Osteocyte (in vitro differentiated cells): ENCODE data around the gene MED10. TPM values are rescaled to one million over a fixed set of nuclear protein-coding genes. Genes with fewer than 3 reads are reported as not detected.

Experiments
- DNase-seq: peaks from one replicate; pipeline ENCODE4 v3.0.0; 2021; ENCODE audit warnings: mixed read lengths; ENCODE audit not compliant: unreplicated experiment; ENCODE audit errors: extremely low spot score
- H3K27ac Mint-ChIP-seq: one replicate; pipeline ENCODE4 v1.8.0; 2021; ENCODE audit warnings: mild to moderate bottlenecking, mixed read lengths; ENCODE audit not compliant: unreplicated experiment
- H3K27me3 Mint-ChIP-seq: one replicate; pipeline ENCODE4 v1.8.0; 2021; ENCODE audit warnings: mixed read lengths; ENCODE audit not compliant: unreplicated experiment
- H3K36me3 Mint-ChIP-seq: one replicate; pipeline ENCODE4 v1.8.0; 2021; ENCODE audit warnings: mixed read lengths; ENCODE audit not compliant: unreplicated experiment
- H3K4me1 Mint-ChIP-seq: one replicate; pipeline ENCODE4 v1.8.0; 2021; ENCODE audit warnings: mixed read lengths; ENCODE audit not compliant: unreplicated experiment
- H3K4me3 Mint-ChIP-seq: one replicate; pipeline ENCODE4 v1.8.0; 2021; ENCODE audit warnings: mild to moderate bottlenecking, moderate library complexity, mixed read lengths; ENCODE audit not compliant: unreplicated experiment
- H3K9me3 Mint-ChIP-seq: one replicate; pipeline ENCODE4 v1.8.0; 2021; ENCODE audit warnings: mixed read lengths; ENCODE audit not compliant: unreplicated experiment
- CTCF ChIP-seq: fragments of 200-600 bp; sonication (generic); IDR thresholded peaks from 2 replicates; pipeline ENCODE4 v1.5.0; 2021; ENCODE audit warnings: antibody characterized with exemption, mild to moderate bottlenecking, moderate library complexity
- total RNA-seq: library from RNA; stranded (reverse); gene quantifications from 2 replicates; pipeline ENCODE4 v1.2.1, GENCODE V29; 2021

The MED10 gene
- total RNA-seq, 1 donor from 2014 or later = 28.2 TPM

- no peak for DNase-seq
- no peaks in the 10 kb centered on the region for H3K9me3 Mint-ChIP-seq
- no peaks in the 10 kb centered on the region for H3K4me1 Mint-ChIP-seq
- TF ChIP-seq CTCF = no peak
- no peaks in the 10 kb centered on the region for H3K36me3 Mint-ChIP-seq
- no peaks in the 10 kb centered on the region for H3K27me3 Mint-ChIP-seq
- H3K27ac Mint-ChIP-seq = no peak overlapping the region
- no peak overlapping the region for H3K4me3 Mint-ChIP-seq
Measured at GRCh38 chr5:6411141-6411540, 32.8 kb upstream of the MED10 start.

GRCh38 chr5:6410421-6410820 is 32.1 kb upstream of the MED10 start:
- Mint-ChIP-seq H3K36me3 (no peaks in the 10 kb centered on the region), H3K9me3 (no peaks in the 10 kb centered on the region)

GRCh38 chr5:6408627-6409446 is 30.5 kb upstream of the MED10 start:
- no peaks in the 10 kb centered on the region for H3K36me3 Mint-ChIP-seq
- H3K9me3 Mint-ChIP-seq = no peaks in the 10 kb centered on the region
- H3K4me1 Mint-ChIP-seq = no peaks in the 10 kb centered on the region
- no peak overlapping the region for H3K27ac Mint-ChIP-seq
- no peak for DNase-seq
- no peak overlapping the region for H3K4me3 Mint-ChIP-seq
- no peak for TF ChIP-seq CTCF
- no peaks in the 10 kb centered on the region for H3K27me3 Mint-ChIP-seq

More at GRCh38 chr5:6410421-6410820, 32.1 kb upstream of the MED10 start:
- Mint-ChIP-seq H3K27me3 (no peaks in the 10 kb centered on the region), H3K4me1 (no peaks in the 10 kb centered on the region), H3K4me3 (no peak overlapping the region), H3K27ac (no peak overlapping the region)
- TF ChIP-seq CTCF = no peak
- no peak for DNase-seq

GRCh38 chr5:6408260-6408596 is 29.9 kb upstream of the MED10 start:
- Mint-ChIP-seq H3K4me1 (no peaks in the 10 kb centered on the region), H3K27me3 (no peaks in the 10 kb centered on the region), H3K36me3 (no peaks in the 10 kb centered on the region), H3K4me3 (no peak overlapping the region), H3K27ac (no peak overlapping the region), H3K9me3 (no peaks in the 10 kb centered on the region)
- no peak for DNase-seq
- no peak for TF ChIP-seq CTCF

- Mint-ChIP-seq H3K27ac (no peak overlapping the region), H3K4me1 (no peaks in the 10 kb centered on the region), H3K27me3 (no peaks in the 10 kb centered on the region), H3K36me3 (no peaks in the 10 kb centered on the region), H3K4me3 (no peak overlapping the region), H3K9me3 (no peaks in the 10 kb centered on the region)
- no peak for DNase-seq
- no peak for TF ChIP-seq CTCF
Measured at GRCh38 chr5:6407558-6408259, 29.4 kb upstream of the MED10 start.
